Fibroblast of lung (primary cell): ENCODE results near the gene TMEM147.

ENCODE experiments used
- EZH2 ChIP-seq: IDR thresholded peaks from 2 replicates; pipeline ENCODE4 v1.5.1; 2012; ENCODE audit warnings: low read length, control low read depth, mild to moderate bottlenecking; ENCODE audit errors: missing control alignments
- TF ChIP-seq, protein P1 (sequence below), 2 donors: IDR thresholded peaks in 1 of 2; conservative IDR thresholded peaks in 1 of 2; 1 replicate in 1 of 2; 2 replicates in 1 of 2; pipeline ENCODE4 v1.5.1; 2011 to 2012; ENCODE audit warnings: low read length in 2 of 2, control low read depth in 1 of 2, inconsistent platforms in 1 of 2, low read depth in 1 of 2, mild to moderate bottlenecking in 1 of 2

DNA sequence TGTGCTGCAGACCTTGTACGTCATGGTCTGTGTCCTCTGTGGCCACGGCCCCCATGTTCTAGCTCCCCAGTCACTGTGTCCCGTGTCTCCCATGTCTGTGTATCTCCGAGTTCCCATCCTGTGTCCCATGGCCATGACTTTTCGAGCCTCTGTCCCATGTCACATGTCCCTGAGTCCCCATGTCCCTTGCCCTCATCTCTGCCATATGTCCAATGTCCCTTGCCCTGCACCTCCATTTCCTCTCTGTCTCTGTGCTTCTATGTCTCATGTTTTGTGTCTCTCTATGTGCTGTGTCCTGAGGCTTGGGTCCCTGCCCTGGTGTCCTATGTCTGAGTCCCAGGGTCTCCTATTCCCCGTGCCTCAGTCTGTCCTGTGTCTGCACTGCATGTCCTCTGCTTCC is 16.0 kb downstream of the TMEM147 start:
- TF ChIP-seq, protein P1, sequence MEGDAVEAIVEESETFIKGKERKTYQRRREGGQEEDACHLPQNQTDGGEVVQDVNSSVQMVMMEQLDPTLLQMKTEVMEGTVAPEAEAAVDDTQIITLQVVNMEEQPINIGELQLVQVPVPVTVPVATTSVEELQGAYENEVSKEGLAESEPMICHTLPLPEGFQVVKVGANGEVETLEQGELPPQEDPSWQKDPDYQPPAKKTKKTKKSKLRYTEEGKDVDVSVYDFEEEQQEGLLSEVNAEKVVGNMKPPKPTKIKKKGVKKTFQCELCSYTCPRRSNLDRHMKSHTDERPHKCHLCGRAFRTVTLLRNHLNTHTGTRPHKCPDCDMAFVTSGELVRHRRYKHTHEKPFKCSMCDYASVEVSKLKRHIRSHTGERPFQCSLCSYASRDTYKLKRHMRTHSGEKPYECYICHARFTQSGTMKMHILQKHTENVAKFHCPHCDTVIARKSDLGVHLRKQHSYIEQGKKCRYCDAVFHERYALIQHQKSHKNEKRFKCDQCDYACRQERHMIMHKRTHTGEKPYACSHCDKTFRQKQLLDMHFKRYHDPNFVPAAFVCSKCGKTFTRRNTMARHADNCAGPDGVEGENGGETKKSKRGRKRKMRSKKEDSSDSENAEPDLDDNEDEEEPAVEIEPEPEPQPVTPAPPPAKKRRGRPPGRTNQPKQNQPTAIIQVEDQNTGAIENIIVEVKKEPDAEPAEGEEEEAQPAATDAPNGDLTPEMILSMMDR (conservative IDR thresholded peaks at IDR 0.05 in 1 of 2, IDR thresholded peaks at IDR 0.05 in 1 of 2; ENCODE audit: low read depth in 1 of 2, low read length in 2 of 2), result no peak
- no peak for TF ChIP-seq EZH2
